Gastrocnemius medialis (tissue), 4 donors: Measurements from ENCODE around the gene NSRP1. TPM values are rescaled to one million over a fixed set of nuclear protein-coding genes. Genes with fewer than 3 reads are reported as not detected.

Experiments used
- ATAC-seq, 2 donors: fragments of 150-250 bp; one replicate each; pipeline ENCODE4 v1.9.1; 2016
- DNase-seq, 2 donors: peaks; one replicate each; pipeline ENCODE4 v3.0.0-alpha.2; 2019
- H3K27ac ChIP-seq, 4 donors: fragments of 200-600 bp; sonication (generic); 1 replicate in 1 of 4; 2 replicates in 3 of 4; pipeline ENCODE4 v1.5.1; 2016 to 2018; ENCODE audit warnings: mild to moderate bottlenecking in 2 of 4, moderate library complexity in 1 of 4
- H3K27me3 ChIP-seq, 3 donors: fragments of 200-600 bp; sonication (generic) in 2 of 3; 1 replicate in 1 of 3; 2 replicates in 2 of 3; pipeline versions ENCODE4 v1.5.1 to v1.6.0; 2016 to 2019; ENCODE audit warnings: mild to moderate bottlenecking in 1 of 3, moderate library complexity in 1 of 3
- H3K36me3 ChIP-seq, 2 donors: fragments of 200-600 bp; sonication (generic) in 1 of 2; one replicate each; pipeline ENCODE4 v1.5.1; 2017 to 2018
- H3K4me1 ChIP-seq, 2 donors: fragments of 200-600 bp; sonication (generic) in 1 of 2; one replicate each; pipeline ENCODE4 v1.5.1; 2016 to 2017; ENCODE audit warnings: mild to moderate bottlenecking in 2 of 2
- H3K4me3 ChIP-seq, 4 donors: fragments of 200-600 bp; sonication (generic) in 3 of 4; 1 replicate in 1 of 4; 2 replicates in 3 of 4; pipeline ENCODE4 v1.5.1; 2016 to 2019; ENCODE audit warnings: mild to moderate bottlenecking in 2 of 4
- H3K9me3 ChIP-seq, 3 donors: fragments of 200-600 bp; sonication (generic) in 2 of 3; 1 replicate in 1 of 3; 2 replicates in 2 of 3; pipeline ENCODE4 v1.5.1; 2016 to 2019
- CTCF ChIP-seq, 5 experiments: fragments of 450-650 bp in 3 of 5; fragments of 200-600 bp in 2 of 5; sonication (generic) in 2 of 5; IDR thresholded peaks in 4 of 5; conservative IDR thresholded peaks in 1 of 5; 1 replicate in 4 of 5; 2 replicates in 1 of 5; pipeline ENCODE4 v1.5.1; 2016 to 2019; ENCODE audit warnings: antibody characterized with exemption in 5 of 5, mild to moderate bottlenecking in 3 of 5, moderate library complexity in 3 of 5
- POLR2A ChIP-seq, 2 donors: fragments of 450-650 bp; IDR thresholded peaks; one replicate each; pipeline ENCODE4 v1.6.1; 2017; ENCODE audit warnings: antibody characterized with exemption in 2 of 2, mild to moderate bottlenecking in 2 of 2, moderate library complexity in 2 of 2
- in situ Hi-C, 4 donors: fragments of 200-750 bp; cut with MboI; loops; one replicate each; pipeline versions ENCODE4 v1.15.0 to v1.8.0; 2017; ENCODE audit warnings: low sequenced_read_pairs in 4 of 4
- intact Hi-C: fragments of 100-400 bp; cut with DNase I; formaldehyde crosslinking; loops from one replicate; pipeline ENCODE4 v1.15.1; 2023; ENCODE audit warnings: low total_unique reads
- total RNA-seq, 4 donors: library from RNA; depleted of rRNA; stranded (reverse); fragments of >200 nt; gene quantifications; one replicate each; pipeline versions ENCODE4 v1.1.0 to v1.2.3, GENCODE V29; 2016

Gene NSRP1
- total RNA-seq, 4 donors from 2014 or later = 7.4 to 13.3 (median 11.0) TPM

- in situ Hi-C loops = no loop called here
- Histone ChIP-seq H3K4me3 (no peak overlapping the region), H3K27me3 (no peaks in the 10 kb centered on the region), H3K27ac (no peak overlapping the region), H3K36me3 (no peaks in the 10 kb centered on the region), H3K9me3 (no peaks in the 10 kb centered on the region), H3K4me1 (no peaks in the 10 kb centered on the region)
- intact Hi-C loops = no loop called here
- DNase-seq (no peak), ATAC-seq (no peak)
- TF ChIP-seq POLR2A (IDR thresholded peaks at IDR 0.05) (no peak), CTCF (IDR thresholded peaks at IDR 0.05 in 4 of 5, conservative IDR thresholded peaks at IDR 0.05 in 1 of 5) (no peak)
Observed at GRCh38 chr17:30148376-30148775, 31.8 kb downstream of the NSRP1 start.

GRCh38 chr17:30151471-30151870 lies 34.9 kb downstream of the NSRP1 start:
- Histone ChIP-seq H3K36me3 (no peaks in the 10 kb centered on the region), H3K9me3 (no peaks in the 10 kb centered on the region), H3K27ac (no peak overlapping the region), H3K4me1 (no peaks in the 10 kb centered on the region), H3K4me3 (no peak overlapping the region), H3K27me3 (no peaks in the 10 kb centered on the region)
- in situ Hi-C loops (no loop called here), intact Hi-C loops (no loop called here)
- DNase-seq (no peak), ATAC-seq (no peak)
- no peak for TF ChIP-seq POLR2A (IDR thresholded peaks at IDR 0.05)

- H3K36me3 ChIP-seq = no peaks in the 10 kb centered on the region
- in situ Hi-C loops = no loop called here
Observed at GRCh38 chr17:30153463-30153862, 36.8 kb downstream of the NSRP1 start.

GRCh38 chr17:30155389-30155788 lies 38.8 kb downstream of the NSRP1 start:
- TF ChIP-seq CTCF (IDR thresholded peaks at IDR 0.05 in 4 of 5, conservative IDR thresholded peaks at IDR 0.05 in 1 of 5) (no peak), POLR2A (IDR thresholded peaks at IDR 0.05) (no peak)
- DNase-seq = no peak
- no peak overlapping the region for H3K4me3 ChIP-seq
- ATAC-seq = no peak
- no peak overlapping the region for H3K27ac ChIP-seq
- peaks cover 0 to 3% of the 10 kb centered on the region in 2 donors for H3K4me1 ChIP-seq
- no peaks in the 10 kb centered on the region for H3K9me3 ChIP-seq
- no peaks in the 10 kb centered on the region for H3K36me3 ChIP-seq
- H3K27me3 ChIP-seq = no peaks in the 10 kb centered on the region
- in situ Hi-C loops (no loop called here), intact Hi-C loops (no loop called here)

More at GRCh38 chr17:30153463-30153862, 36.8 kb downstream of the NSRP1 start:
- Histone ChIP-seq H3K4me3 (no peak overlapping the region), H3K27ac (no peak overlapping the region), H3K9me3 (no peaks in the 10 kb centered on the region), H3K27me3 (no peaks in the 10 kb centered on the region), H3K4me1 (peaks cover 0 to 3% of the 10 kb centered on the region in 2 donors)
- DNase-seq (no peak), ATAC-seq (no peak)
- intact Hi-C loops = no loop called here
- TF ChIP-seq CTCF (IDR thresholded peaks at IDR 0.05 in 4 of 5, conservative IDR thresholded peaks at IDR 0.05 in 1 of 5) (no peak), POLR2A (IDR thresholded peaks at IDR 0.05) (no peak)

GRCh38 chr17:30158896-30159625 lies 42.4 kb downstream of the NSRP1 start:
- intact Hi-C loops (no loop called here), in situ Hi-C loops (no loop called here)
- TF ChIP-seq POLR2A (IDR thresholded peaks at IDR 0.05) (no peak), CTCF (IDR thresholded peaks at IDR 0.05 in 4 of 5, conservative IDR thresholded peaks at IDR 0.05 in 1 of 5) (no peak)
- H3K9me3 ChIP-seq = no peaks in the 10 kb centered on the region
- no peak overlapping the region for H3K4me3 ChIP-seq
- H3K36me3 ChIP-seq = peaks cover 0 to 3% of the 10 kb centered on the region in 2 donors
- peaks cover 0 to 3% of the 10 kb centered on the region in 2 donors for H3K4me1 ChIP-seq
- no peak overlapping the region for H3K27ac ChIP-seq
- no peaks in the 10 kb centered on the region for H3K27me3 ChIP-seq
- no peak for DNase-seq
- no peak for ATAC-seq
